ENCODE measurements around the gene SORCS2. TPM values are rescaled to one million over a fixed set of nuclear protein-coding genes. Genes with fewer than 3 reads are reported as not detected.

SORCS2 gene
- total and polyA plus RNA-seq, 2 of the 8 experiments (the other 6 are each of a cell fraction or from before 2014, with no cell fraction given): 0.36 to 1.8 TPM

GRCh38 chr4:7790023-7790422, 597.7 kb downstream of the SORCS2 start:
- CTCF ChIA-PET (ENCODE audit: partially characterized antibody): interaction anchor here (1.2 to 2.2 kb wide), 2 partner anchors 12 to 20 kb away, joined by 3 to 7 read pairs; no protein-coding TSS in a partner anchor
- H4K20me1 ChIP-seq (replicated peaks in 1 of 2; ENCODE audit: control insufficient read depth in 1 of 2, insufficient read depth in 2 of 2, low read length in 2 of 2): peaks cover 0 to 2% of the 10 kb centered on the region in 2 experiments
- H3K56ac ChIP-seq (replicated peaks; ENCODE audit: insufficient read length, low read depth, low read length): no peak overlapping the region
- H3K23ac ChIP-seq (ENCODE audit: insufficient read length): no peak overlapping the region
- no peak overlapping the region for H2BK5ac ChIP-seq (ENCODE audit: low read depth, low read length)
- peaks cover 0 to 3% (median 0%) of the 10 kb centered on the region in 4 experiments; a peak in 1 of 8 replicates for H3K36me3 ChIP-seq (ENCODE audit: control insufficient read depth in 2 of 4, insufficient read depth in 4 of 4, low read length in 3 of 4)
- no peak for DNase-seq (ENCODE audit: low read depth in 1 of 2, low spot score in 2 of 2)
- H3K79me2 ChIP-seq (ENCODE audit: control insufficient read depth in 1 of 2, insufficient read depth in 2 of 2, low read length in 2 of 2): no peaks in the 10 kb centered on the region
- H3K4me3 ChIP-seq (ENCODE audit: extremely low read depth in 1 of 4, insufficient read depth in 2 of 4, low read depth in 3 of 4, low read length in 4 of 4): no peak overlapping the region
- FAIRE-seq: no peak
- H3K9ac ChIP-seq (replicated peaks in 1 of 4; ENCODE audit: extremely low read depth in 1 of 4, low read depth in 3 of 4, low read length in 3 of 4): no peak overlapping the region
- POLR2A ChIA-PET (ENCODE audit: partially characterized antibody): no interaction called here
- no peak overlapping the region for H3K14ac ChIP-seq (ENCODE audit: insufficient read length)
- WGBS, 2 experiments (ENCODE audit: extremely low coverage in 1 of 2, insufficient coverage in 1 of 2, insufficient read length in 1 of 2, insufficient replicate concordance in 2 of 2, low coverage in 1 of 2, low lambda C conversion rate in 2 of 2, missing lambda C conversion rate in 1 of 2): 90% methylated on average over 2 of the region's 2 CpGs; no CpG with 5 or more reads in 1 of the 2 experiments
- no peak overlapping the region for H3K18ac ChIP-seq (ENCODE audit: extremely low read depth, low read length)
- H3K4me2 ChIP-seq (ENCODE audit: insufficient read depth in 1 of 2, low read depth in 2 of 2, low read length in 2 of 2): no peak overlapping the region
- no peak overlapping the region for H3K27ac ChIP-seq (ENCODE audit: low read depth, low read length)
- H2AK5ac ChIP-seq (ENCODE audit: low read depth, low read length): no peak overlapping the region
- H4K8ac ChIP-seq (ENCODE audit: extremely low read depth, insufficient read depth, low read length): no peak overlapping the region
- H2BK12ac ChIP-seq (ENCODE audit: low read depth, low read length): no peak overlapping the region
- no peaks in the 10 kb centered on the region for H3K23me2 ChIP-seq (ENCODE audit: low read depth, low read length)
- H3K4ac ChIP-seq (replicated peaks; ENCODE audit: insufficient read length, low read depth, low read length): no peak overlapping the region
- H3K4me1 ChIP-seq (replicated peaks in 1 of 4; ENCODE audit: control insufficient read depth in 3 of 4, insufficient read depth in 4 of 4, low read length in 3 of 4): no peaks in the 10 kb centered on the region
- no peak overlapping the region for H2AFZ ChIP-seq (ENCODE audit: low read length)
- no peaks in the 10 kb centered on the region for H3K9me3 ChIP-seq (ENCODE audit: insufficient read depth in 2 of 2, low read depth in 1 of 2, low read length in 1 of 2)
- H4K91ac ChIP-seq (replicated peaks; ENCODE audit: insufficient read length, low read length): no peak overlapping the region
- no peak overlapping the region for H2BK15ac ChIP-seq (ENCODE audit: low read length)
- no peak overlapping the region for H4K5ac ChIP-seq (ENCODE audit: insufficient read length, low read depth, low read length)
- TF ChIP-seq POU5F1 (IDR thresholded peaks at IDR 0.05; ENCODE audit: low read depth, low read length) (no peak), SIN3A (conservative IDR thresholded peaks at IDR 0.05 in 1 of 2, IDR thresholded peaks at IDR 0.05 in 1 of 2; ENCODE audit: low read depth in 1 of 2, low read length in 2 of 2) (no peak), YY1 (IDR thresholded peaks at IDR 0.05; ENCODE audit: low read depth, low read length) (no peak), ZNF274 (IDR thresholded peaks at IDR 0.05; ENCODE audit: borderline replicate concordance, extremely low read depth, low read length) (no peak)
- H3K79me1 ChIP-seq (ENCODE audit: low read depth, low read length): no peaks in the 10 kb centered on the region
- no peak overlapping the region for H2BK20ac ChIP-seq (ENCODE audit: low read length)
- H2BK120ac ChIP-seq (replicated peaks; ENCODE audit: low read depth, low read length): no peak overlapping the region
- H3K27me3 ChIP-seq (replicated peaks in 1 of 4; ENCODE audit: control insufficient read depth in 3 of 4, extremely low read depth in 1 of 4, insufficient read depth in 3 of 4, low read length in 3 of 4): no peaks in the 10 kb centered on the region
